ENCODE measurements around the gene TATDN3. TPM values are rescaled to one million over a fixed set of nuclear protein-coding genes. Genes with fewer than 3 reads are reported as not detected.

The TATDN3 gene
- 10 to 100 TPM; 15.2 to 18.9 TPM for total RNA-seq

- no peaks in the 10 kb centered on the region for H3K27me3 Mint-ChIP-seq
- peaks cover 7% of the 10 kb centered on the region for H3K36me3 Mint-ChIP-seq
- H3K27ac Mint-ChIP-seq: peak within 1 kb of the TSS; percentile 95
- peak; percentile 93 for DNase-seq
- peak within 1 kb of the TSS; percentile 99 for H3K4me3 Mint-ChIP-seq
- peaks cover 27% of the 10 kb centered on the region for H3K4me1 Mint-ChIP-seq
- H3K9me3 Mint-ChIP-seq: no peaks in the 10 kb centered on the region
Measured at GRCh38 chr1:212791676-212792395, at the start of gene TATDN3, which contains the start of gene NSL1. TSS of gene TATDN3 (plus strand) at chr1:212791894. CDS start at chr1:212791922, 28 bp downstream. TSS of gene NSL1 (minus strand) at chr1:212791777. CDS start at chr1:212791763, 14 bp downstream.

- Mint-ChIP-seq H3K4me3 (no peak overlapping the region), H3K9me3 (peaks cover 16% of the 10 kb centered on the region), H3K27ac (no peak overlapping the region), H3K4me1 (peaks cover 36% of the 10 kb centered on the region), H3K36me3 (peaks cover 38% of the 10 kb centered on the region), H3K27me3 (no peaks in the 10 kb centered on the region)
- DNase-seq: no peak
Measured at GRCh38 chr1:212743901-212744475, 47.7 kb upstream of the TATDN3 start.

- Mint-ChIP-seq H3K36me3 (peaks cover 37% of the 10 kb centered on the region), H3K27ac (no peak overlapping the region), H3K27me3 (no peaks in the 10 kb centered on the region), H3K4me3 (no peak overlapping the region), H3K9me3 (peaks cover 16% of the 10 kb centered on the region), H3K4me1 (peaks cover 41% of the 10 kb centered on the region)
- no peak for DNase-seq
Measured at GRCh38 chr1:212745303-212745702, 46.4 kb upstream of the TATDN3 start.

GRCh38 chr1:212746546-212746945 lies 45.1 kb upstream of the TATDN3 start:
- peaks cover 32% of the 10 kb centered on the region for H3K36me3 Mint-ChIP-seq
- H3K27me3 Mint-ChIP-seq: no peaks in the 10 kb centered on the region
- DNase-seq: no peak
- H3K4me3 Mint-ChIP-seq: no peak overlapping the region
- H3K9me3 Mint-ChIP-seq: peaks cover 10% of the 10 kb centered on the region
- peaks cover 47% of the 10 kb centered on the region for H3K4me1 Mint-ChIP-seq
- H3K27ac Mint-ChIP-seq: no peak overlapping the region

GRCh38 chr1:212749821-212750535 lies 41.7 kb upstream of the TATDN3 start:
- Mint-ChIP-seq H3K27me3 (no peaks in the 10 kb centered on the region), H3K36me3 (peaks cover 10% of the 10 kb centered on the region), H3K4me3 (peak overlapping the region; percentile 29), H3K4me1 (peaks cover 61% of the 10 kb centered on the region), H3K9me3 (peaks cover 3% of the 10 kb centered on the region), H3K27ac (peak overlapping the region; percentile 82)
- no peak for DNase-seq

GRCh38 chr1:212752252-212752933 lies 39.3 kb upstream of the TATDN3 start:
- peak overlapping the region; percentile 72 for H3K27ac Mint-ChIP-seq
- peaks cover 55% of the 10 kb centered on the region for H3K4me1 Mint-ChIP-seq
- H3K9me3 Mint-ChIP-seq: no peaks in the 10 kb centered on the region
- H3K4me3 Mint-ChIP-seq: peak overlapping the region; percentile 8
- DNase-seq: no peak
- H3K36me3 Mint-ChIP-seq: peaks cover 5% of the 10 kb centered on the region
- no peaks in the 10 kb centered on the region for H3K27me3 Mint-ChIP-seq

GRCh38 chr1:212752934-212753497 lies 38.7 kb upstream of the TATDN3 start:
- DNase-seq: no peak
- Mint-ChIP-seq H3K27ac (peak overlapping the region; percentile 72), H3K4me1 (peaks cover 55% of the 10 kb centered on the region), H3K27me3 (no peaks in the 10 kb centered on the region), H3K4me3 (peak overlapping the region; percentile 8), H3K9me3 (no peaks in the 10 kb centered on the region), H3K36me3 (peaks cover 6% of the 10 kb centered on the region)

GRCh38 chr1:212753749-212754148 lies 37.9 kb upstream of the TATDN3 start:
- Mint-ChIP-seq H3K4me1 (peaks cover 53% of the 10 kb centered on the region), H3K9me3 (no peaks in the 10 kb centered on the region), H3K36me3 (peaks cover 6% of the 10 kb centered on the region), H3K4me3 (peak overlapping the region; percentile 0), H3K27ac (peak overlapping the region; percentile 72), H3K27me3 (no peaks in the 10 kb centered on the region)
- no peak for DNase-seq

GRCh38 chr1:212754193-212754592 lies 37.5 kb upstream of the TATDN3 start:
- peaks cover 8% of the 10 kb centered on the region for H3K36me3 Mint-ChIP-seq
- H3K4me1 Mint-ChIP-seq: peaks cover 53% of the 10 kb centered on the region
- no peaks in the 10 kb centered on the region for H3K27me3 Mint-ChIP-seq
- peak overlapping the region; percentile 72 for H3K27ac Mint-ChIP-seq
- H3K4me3 Mint-ChIP-seq: peak overlapping the region; percentile 0
- H3K9me3 Mint-ChIP-seq: no peaks in the 10 kb centered on the region
- no peak for DNase-seq

- Mint-ChIP-seq H3K4me3 (no peak overlapping the region), H3K36me3 (peaks cover 8% of the 10 kb centered on the region), H3K27ac (no peak overlapping the region), H3K9me3 (no peaks in the 10 kb centered on the region), H3K27me3 (no peaks in the 10 kb centered on the region), H3K4me1 (peaks cover 51% of the 10 kb centered on the region)
- DNase-seq: no peak
Measured at GRCh38 chr1:212754680-212755079, 37.0 kb upstream of the TATDN3 start.

GRCh38 chr1:212759683-212760082 lies 32.0 kb upstream of the TATDN3 start:
- H3K9me3 Mint-ChIP-seq: no peaks in the 10 kb centered on the region

GRCh38 chr1:212760126-212760823 lies 31.4 kb upstream of the TATDN3 start:
- Mint-ChIP-seq H3K9me3 (peaks cover 3% of the 10 kb centered on the region), H3K36me3 (peaks cover 21% of the 10 kb centered on the region), H3K27me3 (no peaks in the 10 kb centered on the region), H3K27ac (no peak overlapping the region), H3K4me3 (no peak overlapping the region), H3K4me1 (peaks cover 23% of the 10 kb centered on the region)
- DNase-seq: peak; percentile 66

More at GRCh38 chr1:212759683-212760082, 32.0 kb upstream of the TATDN3 start:
- Mint-ChIP-seq H3K4me3 (no peak overlapping the region), H3K27ac (no peak overlapping the region), H3K27me3 (no peaks in the 10 kb centered on the region), H3K4me1 (peaks cover 23% of the 10 kb centered on the region), H3K36me3 (peaks cover 15% of the 10 kb centered on the region)
- DNase-seq: no peak

GRCh38 chr1:212762234-212762633 lies 29.5 kb upstream of the TATDN3 start:
- Mint-ChIP-seq H3K9me3 (peaks cover 14% of the 10 kb centered on the region), H3K27ac (no peak overlapping the region), H3K4me3 (no peak overlapping the region), H3K36me3 (peaks cover 36% of the 10 kb centered on the region), H3K27me3 (no peaks in the 10 kb centered on the region), H3K4me1 (peaks cover 23% of the 10 kb centered on the region)
- no peak for DNase-seq

- Mint-ChIP-seq H3K9me3 (peaks cover 20% of the 10 kb centered on the region), H3K27ac (no peak overlapping the region), H3K36me3 (peaks cover 41% of the 10 kb centered on the region), H3K27me3 (no peaks in the 10 kb centered on the region), H3K4me3 (no peak overlapping the region), H3K4me1 (peaks cover 23% of the 10 kb centered on the region)
- no peak for DNase-seq
Measured at GRCh38 chr1:212762839-212763238, 28.9 kb upstream of the TATDN3 start.

Measured in activated naive CD8-positive, alpha-beta T cell treated with anti-CD3 and anti-CD28 coated beads for 36 hours (primary cell).